ENCODE data around the gene IRF8.

IRF8 gene

DNA sequence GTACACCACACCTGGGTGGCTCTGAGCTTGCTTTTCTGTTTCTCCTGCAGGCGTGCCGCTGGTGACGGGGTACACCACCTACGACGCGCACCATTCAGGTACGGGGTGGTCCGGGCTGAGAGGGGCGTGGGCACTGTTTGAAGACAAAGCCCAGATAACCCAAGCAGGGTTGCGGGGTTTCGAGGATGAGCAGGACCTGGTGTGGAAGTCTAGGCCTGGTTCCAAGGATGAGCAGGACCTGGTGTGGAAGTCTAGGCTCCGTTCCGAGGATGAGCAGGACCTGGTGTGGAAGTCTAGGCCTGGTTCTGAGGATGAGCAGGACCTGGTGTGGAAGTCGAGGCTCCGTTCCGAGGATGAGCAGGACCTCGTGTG lies 15.4 kb downstream of the IRF8 start:
- no peak for DNase-seq

DNA sequence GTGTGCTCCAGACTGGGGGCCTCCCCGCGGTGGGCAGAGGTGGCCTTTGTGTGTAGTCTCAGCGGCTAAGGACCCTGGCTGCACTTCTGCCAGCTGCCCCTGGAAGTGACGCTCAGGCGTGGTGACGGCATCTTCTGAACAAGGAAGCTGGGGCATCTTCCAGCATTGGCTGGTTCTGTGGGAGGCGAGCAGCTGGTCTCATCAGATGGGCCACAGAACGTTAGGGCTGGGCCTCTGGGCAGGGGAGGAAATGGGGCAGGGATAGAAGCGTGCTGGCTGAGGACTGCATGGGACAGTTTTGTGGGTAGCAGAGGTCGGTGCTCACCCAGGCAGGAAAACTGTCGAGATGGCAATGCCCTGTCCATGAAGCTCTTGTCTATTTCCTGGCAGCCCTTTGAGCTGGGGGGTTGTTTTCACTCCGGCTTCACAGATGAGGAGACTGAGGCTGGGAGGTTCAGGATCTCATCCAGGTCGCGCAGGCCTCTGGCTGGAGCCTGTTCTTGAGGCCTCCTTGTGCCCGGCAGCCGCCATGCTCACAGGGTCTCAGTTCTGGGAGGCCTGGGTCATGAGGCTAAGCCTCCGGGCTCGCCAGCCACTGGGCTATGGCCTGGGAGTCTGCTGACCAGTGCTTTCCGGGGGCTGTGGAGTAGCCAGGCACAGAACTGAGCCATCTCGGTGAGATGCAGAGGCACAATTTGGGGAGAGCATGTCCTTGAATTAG lies 16.3 kb downstream of the IRF8 start:
- no peak for DNase-seq

DNA sequence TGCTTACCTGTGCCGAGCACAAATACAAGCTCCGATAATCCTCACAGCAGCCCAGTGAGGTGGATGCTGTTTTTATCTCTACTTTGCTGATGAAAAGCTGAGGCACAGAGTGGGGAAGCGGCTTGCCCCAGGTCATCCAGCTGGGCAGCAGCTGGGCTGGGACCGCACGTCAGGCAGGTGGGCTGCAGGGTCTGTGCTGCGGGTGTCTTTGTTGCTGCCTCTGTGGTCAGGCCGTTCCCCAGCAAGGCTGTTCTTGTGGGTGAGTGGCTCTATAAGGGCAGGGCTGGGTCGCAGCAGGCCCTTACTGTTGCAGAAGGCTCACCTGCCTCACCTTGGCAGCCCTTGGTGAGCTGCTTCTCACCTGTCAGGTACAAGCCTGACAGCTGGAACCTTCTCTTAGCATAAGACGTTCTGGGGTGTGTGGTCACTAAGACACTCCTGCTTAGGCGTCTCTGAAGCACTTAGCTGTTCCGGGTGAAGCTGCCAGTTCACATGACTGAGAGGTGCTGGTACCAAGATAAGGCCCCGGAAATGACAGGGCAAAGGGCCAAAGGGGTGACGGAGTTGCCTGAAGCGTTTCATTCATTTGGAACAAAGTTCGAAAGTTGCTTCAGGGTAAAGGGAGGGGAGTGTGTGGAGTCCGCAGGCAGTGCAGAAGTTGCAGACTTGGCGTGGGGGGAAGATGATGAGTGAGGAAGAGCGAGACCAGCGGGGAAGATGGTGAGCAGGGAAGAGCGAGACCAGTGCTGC lies 17.4 kb downstream of the IRF8 start:
- no peak for DNase-seq

DNA sequence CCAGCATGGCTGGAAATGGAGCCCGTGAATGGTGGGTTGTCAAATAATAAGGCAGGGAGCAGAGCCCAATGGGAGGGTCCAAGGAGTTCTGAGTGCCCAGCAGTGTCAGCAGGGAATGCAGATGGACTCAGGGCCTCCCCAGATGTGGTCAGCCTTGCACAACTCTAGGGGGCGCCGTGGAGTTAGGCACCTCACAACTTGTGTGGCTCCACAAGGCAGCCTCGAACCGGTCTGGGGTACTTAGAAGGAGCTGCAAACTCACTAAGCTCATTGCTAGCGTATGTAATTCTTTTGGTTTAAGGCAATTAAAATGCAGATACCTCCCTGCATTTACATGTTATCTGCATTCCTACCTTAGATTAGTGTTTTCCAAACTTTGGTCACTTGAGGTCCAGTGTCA lies 18.1 kb downstream of the IRF8 start:
- DNase-seq: no peak

DNA sequence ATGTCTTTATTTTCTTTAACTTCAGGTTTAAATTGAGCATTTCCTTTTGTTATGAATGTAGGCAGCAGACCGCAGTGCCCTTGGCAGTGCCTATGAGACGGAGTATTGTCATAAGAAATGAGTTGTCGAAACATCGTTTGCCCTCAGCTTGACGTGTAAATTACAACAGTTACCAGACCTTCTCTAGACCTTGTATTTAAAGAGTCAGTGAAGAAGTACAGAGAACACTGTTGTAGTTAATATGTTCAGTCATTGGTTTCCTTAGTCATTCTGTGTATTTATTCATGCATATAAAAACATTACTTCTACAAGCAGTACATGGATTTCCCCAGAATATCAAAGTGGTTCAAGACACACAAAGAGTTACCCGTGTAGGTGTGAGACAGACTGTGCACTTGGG lies 19.0 kb downstream of the IRF8 start:
- no peak for DNase-seq

DNA sequence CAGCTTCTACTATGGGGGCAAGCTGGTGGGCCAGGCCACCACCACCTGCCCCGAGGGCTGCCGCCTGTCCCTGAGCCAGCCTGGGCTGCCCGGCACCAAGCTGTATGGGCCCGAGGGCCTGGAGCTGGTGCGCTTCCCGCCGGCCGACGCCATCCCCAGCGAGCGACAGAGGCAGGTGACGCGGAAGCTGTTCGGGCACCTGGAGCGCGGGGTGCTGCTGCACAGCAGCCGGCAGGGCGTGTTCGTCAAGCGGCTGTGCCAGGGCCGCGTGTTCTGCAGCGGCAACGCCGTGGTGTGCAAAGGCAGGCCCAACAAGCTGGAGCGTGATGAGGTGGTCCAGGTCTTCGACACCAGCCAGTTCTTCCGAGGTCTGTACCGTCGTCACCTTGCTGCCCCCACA lies 19.5 kb downstream of the IRF8 start:
- DNase-seq: no peak

DNA sequence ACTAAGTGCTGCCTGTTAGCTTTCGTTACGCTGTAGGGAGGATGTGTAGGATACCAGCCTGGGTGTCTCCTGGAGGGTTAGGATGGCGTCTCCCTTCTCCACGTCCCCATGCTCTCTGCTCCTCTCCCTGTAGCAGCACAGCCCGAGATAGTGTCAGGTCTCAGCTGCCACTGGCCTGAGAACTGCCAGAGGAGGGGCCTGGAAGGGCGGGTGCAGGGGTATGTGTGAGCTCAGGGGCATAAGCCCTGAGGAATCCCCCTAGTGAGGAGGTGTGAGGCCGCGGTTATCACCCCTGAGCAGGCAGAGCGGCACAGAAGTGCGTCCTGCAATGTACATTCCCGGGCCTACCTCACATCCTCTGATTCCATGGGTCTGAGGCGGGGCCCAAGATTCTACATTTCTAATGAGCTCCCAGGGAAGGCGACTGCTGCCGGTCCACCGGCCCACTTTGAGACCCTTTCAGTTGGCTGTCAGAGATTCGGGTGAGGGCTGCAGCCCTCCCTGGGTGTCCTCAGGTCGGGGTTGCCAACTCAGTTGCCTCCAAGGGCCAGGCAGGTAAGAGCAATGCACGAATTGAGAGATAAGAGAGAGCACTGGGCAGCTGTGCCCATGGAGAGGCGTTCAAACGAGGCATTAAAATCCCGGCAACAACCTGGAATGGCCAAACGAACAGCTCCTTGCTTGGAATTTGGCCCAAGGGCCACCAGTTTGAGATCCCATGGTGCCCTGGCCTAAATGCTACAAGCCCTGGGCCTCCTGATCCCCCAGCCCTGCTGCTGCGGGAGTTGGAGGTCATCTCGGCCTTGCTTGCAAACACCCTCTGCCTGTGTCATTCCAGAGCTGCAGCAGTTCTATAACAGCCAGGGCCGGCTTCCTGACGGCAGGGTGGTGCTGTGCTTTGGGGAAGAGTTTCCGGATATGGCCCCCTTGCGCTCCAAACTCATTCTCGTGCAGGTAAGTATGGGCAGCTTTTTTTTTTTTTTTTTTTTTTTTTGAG lies 20.6 kb downstream of the IRF8 start:
- DNase-seq: no peak

DNA sequence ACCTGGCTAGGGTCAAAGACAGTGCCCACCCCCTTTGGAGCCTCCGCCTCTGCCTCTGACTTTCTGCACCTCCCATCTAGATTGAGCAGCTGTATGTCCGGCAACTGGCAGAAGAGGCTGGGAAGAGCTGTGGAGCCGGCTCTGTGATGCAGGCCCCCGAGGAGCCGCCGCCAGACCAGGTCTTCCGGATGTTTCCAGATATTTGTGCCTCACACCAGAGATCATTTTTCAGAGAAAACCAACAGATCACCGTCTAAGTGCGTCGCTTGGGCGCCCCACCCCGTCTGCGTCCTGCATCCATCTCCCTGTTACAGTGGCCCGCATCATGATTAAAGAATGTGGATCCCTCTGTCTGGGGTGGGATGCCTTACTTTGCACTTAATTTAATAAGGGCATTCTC lies 22.1 kb downstream of the IRF8 start:
- no peak for DNase-seq

DNA sequence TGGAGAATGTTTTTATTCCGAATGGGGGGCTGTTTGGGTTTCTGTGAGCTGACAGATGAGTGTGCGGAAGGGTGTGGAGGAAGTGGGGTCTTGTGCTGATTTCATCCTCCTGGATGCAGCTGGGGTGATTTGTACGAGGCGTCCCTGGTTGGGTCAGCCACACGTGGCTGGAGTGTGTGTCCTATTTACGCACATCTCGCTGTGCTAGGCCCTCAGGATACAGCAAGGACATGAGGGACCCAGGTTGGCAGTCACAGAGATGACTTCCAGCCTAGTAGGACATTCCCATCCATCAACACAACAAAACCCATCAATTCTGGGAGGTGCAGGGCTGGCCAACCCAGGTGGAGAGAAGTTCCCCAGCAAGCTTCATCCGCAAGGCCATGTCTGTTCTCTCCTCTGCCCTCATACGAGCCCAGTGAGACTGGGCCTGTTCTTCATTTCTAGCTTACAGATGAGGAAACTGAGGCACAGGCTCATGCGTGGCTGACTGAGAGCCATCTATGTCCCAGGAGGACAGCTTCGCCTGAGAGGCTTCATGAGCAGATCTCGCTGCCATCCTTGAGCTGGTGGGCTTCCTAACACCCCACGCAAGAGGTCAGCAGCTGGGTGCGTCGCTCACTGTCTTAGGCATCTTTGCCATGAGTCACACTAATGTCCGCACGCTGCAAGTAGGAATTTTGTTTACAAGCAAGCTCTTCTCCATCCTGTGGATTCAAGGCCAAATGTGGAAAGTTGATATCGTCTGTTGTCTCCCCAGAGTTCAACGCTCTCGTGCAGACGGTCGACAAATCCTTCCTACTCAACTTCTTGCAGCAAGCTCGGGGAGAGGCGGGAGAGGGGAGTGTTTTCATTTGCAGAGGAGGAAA lies 24.4 kb downstream of the IRF8 start:
- DNase-seq: no peak

DNA sequence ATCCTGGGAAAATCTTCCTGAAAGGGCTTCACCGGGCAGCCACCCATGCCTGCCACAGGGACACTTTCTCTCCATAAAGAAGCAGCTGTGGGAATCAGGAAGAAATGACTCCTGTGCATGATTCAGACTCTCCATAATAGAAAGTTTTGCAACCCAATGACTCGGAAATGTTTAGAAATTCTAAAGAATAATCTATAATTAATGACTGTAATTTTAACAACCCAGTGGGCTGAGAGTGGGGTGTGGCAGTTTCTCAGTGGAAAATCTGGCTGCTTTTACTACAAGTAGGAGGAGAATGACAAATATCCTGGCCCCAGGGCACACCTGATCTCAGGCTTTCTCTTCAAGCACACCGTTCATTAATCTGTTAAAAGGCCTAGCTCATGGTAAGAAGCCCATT lies 25.7 kb downstream of the IRF8 start:
- peak in 1 of 5 experiments; percentile 18 for DNase-seq

DNA sequence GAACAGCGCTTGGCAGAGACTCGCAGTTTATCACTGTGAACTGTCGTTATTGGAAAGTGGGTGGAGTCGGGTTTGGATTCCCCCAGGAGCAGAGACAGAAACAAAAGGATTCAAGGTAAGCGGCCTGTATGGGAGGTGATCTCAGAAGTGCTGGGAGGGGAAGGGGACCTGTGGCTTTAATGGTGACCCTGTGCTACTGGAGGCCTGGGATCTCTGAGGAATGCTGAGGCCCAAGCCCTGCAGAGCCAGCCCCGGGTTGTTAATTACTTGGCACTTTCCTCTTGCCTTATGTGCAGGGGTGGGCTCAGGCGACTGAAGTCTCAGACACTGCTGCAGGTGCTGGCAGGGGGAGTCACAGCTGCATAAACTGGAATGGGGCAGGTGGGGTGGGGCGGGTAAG lies 27.4 kb downstream of the IRF8 start:
- DNase-seq: no peak

DNA sequence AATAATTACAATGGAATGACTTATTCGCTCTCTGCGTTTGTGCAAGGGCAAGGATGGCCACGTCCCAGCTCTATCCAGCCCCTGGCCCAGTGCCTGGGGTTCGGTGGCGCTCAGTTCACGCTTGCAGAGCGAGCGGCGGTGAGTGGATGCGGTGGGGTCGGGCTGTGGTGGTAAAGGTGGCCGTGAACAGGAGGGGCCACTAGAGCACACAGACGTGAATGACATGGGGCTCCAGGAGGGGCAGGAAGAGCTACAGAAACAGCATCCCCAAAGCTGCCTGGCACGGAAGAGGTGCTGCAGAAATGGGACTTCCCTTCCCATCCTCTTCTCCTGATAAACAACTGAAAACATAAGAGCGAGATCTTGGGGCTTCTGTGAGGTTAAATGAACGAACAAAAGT lies 28.4 kb downstream of the IRF8 start:
- no peak for DNase-seq

DNA sequence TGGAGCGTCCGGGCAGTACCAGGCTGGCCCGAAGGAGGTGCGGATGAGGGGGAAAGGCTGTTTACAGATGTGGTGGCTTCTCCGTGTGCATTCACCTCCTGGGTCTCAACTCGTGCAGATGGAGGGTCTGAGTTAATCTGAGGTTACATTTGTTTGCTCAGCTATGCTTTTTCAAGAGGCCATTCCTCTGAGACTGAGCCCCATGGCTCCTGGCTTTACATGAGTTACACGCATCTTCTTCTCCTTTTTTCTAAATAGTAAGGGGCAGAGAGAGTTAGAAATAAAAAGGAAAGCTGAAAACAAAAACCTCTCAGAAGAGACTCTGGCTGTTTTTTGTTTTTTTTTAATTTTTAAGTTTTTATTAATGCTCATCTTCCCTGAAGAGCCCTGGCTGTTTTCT lies 29.0 kb downstream of the IRF8 start:
- no peak for DNase-seq

DNA sequence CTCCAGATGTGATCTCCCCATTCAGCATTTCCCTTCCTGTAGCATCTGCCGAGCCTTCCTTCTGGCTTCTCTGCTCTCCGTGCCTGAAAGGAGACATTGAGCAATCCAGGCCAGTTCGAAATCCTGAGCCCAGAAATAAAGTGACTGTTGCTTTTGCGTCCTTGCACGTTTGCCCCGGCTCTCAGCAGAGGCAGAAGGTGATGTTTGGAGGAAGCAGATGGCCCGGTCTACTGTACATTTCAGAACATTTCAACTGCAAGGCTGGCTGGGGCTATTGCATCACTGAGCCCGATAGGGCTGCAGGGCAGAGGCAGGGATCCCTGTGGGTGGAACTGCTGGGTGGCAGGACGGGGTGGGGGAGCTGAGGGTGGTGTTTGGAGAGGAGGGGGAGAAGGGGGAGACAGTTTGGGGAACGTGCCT lies 29.4 kb downstream of the IRF8 start:
- no peak for DNase-seq

DNA sequence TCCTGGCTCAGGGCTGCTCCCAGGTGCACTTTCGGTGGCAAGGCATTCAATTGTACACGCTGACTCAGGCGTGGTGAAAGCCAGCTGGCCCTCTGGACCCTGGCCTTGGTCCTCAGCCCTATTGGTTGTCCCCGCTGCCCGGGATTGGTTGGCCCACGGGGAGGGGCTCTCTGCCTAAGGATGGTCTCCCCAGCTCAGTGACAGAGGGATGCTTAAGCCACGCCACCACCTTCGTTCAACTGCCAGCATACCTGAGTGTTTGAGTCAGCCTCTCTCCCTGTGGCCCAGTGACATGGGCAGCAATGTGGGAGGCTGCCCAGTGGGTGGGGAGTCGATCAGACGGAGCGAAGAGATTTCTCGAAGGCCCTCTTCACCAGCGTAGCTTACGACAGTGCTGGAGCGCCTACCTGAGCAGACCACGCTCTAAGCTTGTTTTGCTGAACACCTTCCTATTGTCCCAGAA lies 30.3 kb downstream of the IRF8 start:
- DNase-seq: no peak

DNA sequence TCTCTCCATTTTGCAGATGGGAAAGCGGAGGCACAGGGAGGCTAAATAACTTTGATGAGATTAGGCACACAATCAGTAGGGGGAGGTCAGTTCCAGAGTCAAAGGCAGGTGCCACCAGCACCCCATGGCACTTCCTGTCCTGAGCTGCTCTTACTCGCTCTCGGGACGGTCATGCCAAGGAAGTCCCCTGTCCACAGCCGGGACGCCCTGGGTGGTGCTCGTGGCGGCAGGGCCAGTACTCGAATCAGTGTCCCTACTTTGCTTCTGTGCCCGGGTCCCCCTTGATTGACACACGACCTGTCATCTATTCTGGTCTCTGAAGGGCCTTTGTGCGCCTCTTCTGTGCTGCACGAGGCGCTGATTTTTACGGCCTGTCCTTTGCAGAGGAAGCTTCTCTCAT lies 31.3 kb downstream of the IRF8 start:
- no peak for DNase-seq

DNA sequence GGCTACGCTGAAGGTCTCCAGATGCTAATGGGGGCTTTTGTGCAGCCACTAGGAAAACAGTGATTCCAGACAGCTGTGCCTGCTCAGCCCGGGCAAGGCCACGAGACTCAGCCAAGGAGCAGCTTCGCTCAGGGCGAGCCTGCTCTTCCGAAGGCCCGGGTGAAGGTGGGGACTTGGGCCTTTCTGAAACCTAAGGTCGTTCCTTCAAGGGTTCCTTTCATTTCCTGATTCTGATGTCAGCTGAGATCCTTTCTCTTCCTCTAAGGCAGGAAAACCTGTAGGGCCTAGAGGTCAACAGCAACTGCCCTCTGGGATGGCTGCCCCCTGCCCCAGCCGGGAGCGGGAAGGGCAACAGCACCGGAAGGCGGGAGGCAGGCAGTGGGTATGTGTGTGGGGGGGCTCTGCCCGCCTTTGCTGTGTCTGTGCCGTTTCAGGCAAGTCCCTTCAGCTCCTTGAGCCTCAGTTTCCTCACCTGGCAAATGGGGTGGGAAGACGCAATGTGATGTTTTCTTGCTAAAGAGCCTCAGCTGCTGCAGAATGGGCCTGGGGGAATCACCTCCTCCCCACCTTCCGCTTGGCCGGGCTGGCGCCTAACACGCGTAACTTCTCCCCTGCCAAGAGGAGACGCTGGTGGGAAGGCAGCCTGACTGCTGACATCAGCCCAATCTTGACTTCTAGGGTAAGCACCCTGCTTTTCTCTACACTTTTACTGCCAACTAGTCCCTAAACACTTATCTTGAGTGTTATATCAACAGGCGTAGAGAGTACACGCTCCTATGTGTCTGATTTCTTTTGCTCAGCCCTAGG lies 32.8 kb downstream of the IRF8 start:
- no peak for DNase-seq

DNA sequence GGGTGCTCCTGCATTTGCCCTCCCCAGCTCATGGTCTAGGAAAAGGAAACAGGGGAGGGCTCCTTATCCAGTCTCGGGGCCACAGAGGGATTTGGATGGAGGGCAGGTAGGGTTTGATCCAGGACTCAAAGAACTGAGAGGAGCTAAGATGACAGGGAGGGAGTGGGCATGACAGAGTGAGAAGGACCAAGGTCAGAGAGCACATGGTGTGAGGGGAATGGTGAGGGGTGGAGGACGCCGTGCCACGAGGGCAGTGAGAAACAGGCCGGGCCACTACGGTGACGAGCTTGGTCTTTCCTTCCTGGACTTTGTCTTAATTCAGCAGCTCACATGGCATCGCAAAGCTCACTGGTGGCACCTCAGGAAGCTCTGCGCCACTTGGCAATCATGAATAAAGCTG lies 35.2 kb downstream of the IRF8 start:
- no peak for DNase-seq

DNA sequence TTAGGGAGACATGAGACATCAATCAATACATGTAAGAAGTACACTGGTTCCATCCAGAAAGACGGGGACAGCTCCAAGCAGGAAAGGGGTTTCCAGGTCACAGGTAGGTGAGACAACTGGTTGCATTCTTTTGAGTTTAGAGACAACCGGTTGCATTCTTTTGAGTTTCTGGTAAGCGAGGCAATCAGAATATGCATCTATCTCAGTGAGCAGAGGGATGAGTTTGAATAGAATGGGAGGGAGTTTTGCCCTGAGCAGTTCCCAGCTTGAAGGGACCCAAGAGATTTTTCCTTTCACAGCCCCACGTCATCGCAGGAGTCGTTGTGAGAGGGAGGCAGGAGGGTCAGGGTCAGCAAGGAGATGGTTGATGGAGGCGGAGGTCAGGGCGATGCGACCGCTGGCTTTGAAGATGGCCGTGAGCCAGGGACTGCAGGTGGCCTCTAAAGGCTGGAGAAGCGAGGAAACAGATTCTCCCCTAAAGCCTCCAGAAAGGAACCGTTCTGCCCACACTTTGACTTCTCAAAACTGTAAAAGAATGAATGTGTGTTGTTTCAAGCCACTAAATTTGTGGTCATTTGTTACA lies 36.5 kb downstream of the IRF8 start:
- no peak for DNase-seq

DNA sequence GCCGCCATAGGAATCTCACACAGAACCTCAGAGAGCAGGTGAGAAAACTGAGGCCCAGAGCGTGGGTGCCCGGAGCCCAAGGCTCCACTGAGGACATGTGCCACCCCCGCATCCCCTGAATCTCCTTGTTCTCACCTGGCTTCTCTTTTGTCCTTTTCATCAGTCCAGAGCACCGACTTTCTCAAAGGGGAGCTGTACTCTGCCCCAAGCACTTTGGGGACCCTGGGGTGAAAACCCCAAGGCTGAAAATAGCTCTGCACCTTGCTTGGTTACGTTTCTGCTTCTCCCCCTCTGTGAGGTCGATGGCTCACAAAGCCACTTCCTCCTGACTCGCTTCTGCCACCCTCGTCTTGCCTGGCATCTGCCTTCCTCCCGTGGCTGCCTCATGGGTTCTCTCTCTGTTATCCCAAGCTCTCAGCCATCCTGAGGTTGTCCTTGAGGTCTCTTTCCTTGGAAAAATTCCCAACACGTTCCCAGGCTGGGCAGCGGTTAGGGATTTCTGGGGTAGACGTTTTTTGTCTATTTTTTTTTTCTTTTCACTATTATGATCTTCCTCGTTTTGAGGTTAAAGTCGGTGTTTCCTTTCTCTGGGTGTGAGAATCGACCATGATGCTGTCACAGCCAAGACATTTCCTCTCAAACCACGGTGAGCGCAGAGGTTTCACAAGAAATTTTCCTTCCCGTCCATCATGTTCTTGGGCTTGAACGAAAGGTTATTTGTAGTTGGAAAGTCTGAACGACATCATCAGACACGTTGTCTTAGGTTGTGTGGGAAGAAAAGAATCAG lies 37.2 kb downstream of the IRF8 start:
- DNase-seq: peak in 3 of 5 experiments; percentile 52 to 84 (median 83)

Data from T-helper 2 cell (primary cell).